ENCODE measurements around the gene CAPN9.
"Not testable (repeated sequence)": the region's sequence is repeated elsewhere in the genome, so short reads cannot be mapped to it uniquely, and the experiment has no call there.

CAPN9 gene

GRCh38 chr1:230749150-230749549, 2.0 kb downstream of the CAPN9 start:
- DNase-seq (ENCODE audit: low spot score) = no peak

GRCh38 chr1:230749635-230750034, 2.4 kb downstream of the CAPN9 start:
- DNase-seq (ENCODE audit: low spot score) = no peak

DNA sequence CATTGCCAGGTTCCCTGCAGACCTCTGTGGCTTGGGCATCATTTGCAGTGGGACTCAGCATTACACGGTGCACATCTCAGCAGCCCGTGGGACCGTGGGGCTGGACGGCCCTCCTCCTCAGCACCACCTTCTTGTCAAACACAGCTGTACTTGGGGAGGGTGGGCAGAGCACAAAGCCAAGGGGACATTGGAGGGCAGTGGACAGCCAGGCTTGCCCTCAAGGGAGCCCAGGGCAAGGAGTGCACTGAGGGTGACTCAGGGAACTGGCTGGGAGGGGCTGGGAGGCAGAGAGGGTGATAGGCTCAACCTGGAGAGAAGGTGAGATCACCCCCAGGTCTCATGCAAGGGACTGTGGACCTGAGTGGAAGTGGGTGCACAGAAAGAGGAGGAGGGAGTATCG, 3.4 kb downstream of the CAPN9 start:
- no peak for DNase-seq (ENCODE audit: low spot score)

DNA sequence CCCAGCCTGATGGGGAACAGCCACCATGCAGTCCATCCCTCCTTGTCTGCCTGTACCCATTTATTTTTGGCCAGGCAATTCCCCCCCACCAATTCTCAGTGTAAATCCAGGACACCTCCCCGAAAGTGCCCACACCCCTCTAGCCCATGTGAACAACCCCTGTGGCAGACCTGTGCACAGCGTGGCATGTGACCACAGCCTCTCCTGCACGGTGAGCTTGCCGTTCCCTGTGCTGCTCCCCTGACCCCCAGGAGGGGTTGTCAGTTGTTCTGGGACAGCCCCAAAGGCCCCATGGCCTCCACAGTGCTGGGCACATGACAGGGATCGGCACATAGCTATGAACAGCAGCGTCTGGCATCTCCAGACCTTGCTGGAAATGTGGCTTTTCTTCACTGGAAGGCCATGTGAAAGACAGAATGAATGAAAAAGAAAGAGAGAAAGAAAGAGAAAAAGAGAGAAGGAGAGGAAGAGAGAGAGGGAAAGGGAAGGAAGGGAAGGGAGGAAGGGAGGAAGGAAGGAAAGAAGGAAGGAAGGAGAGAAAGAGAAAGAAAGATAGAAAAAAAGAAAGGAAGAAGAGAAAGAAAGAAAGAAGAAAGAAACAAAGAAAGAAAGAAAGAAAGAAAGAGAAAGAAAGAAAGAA, 3.9 kb downstream of the CAPN9 start:
- no peak for DNase-seq (ENCODE audit: low spot score)

- no peak for DNase-seq (ENCODE audit: low spot score)
Observed at GRCh38 chr1:230752407-230752806, 5.2 kb downstream of the CAPN9 start.

GRCh38 chr1:230753191-230753585, 6.0 kb downstream of the CAPN9 start:
- no peak for DNase-seq (ENCODE audit: low spot score)

DNA sequence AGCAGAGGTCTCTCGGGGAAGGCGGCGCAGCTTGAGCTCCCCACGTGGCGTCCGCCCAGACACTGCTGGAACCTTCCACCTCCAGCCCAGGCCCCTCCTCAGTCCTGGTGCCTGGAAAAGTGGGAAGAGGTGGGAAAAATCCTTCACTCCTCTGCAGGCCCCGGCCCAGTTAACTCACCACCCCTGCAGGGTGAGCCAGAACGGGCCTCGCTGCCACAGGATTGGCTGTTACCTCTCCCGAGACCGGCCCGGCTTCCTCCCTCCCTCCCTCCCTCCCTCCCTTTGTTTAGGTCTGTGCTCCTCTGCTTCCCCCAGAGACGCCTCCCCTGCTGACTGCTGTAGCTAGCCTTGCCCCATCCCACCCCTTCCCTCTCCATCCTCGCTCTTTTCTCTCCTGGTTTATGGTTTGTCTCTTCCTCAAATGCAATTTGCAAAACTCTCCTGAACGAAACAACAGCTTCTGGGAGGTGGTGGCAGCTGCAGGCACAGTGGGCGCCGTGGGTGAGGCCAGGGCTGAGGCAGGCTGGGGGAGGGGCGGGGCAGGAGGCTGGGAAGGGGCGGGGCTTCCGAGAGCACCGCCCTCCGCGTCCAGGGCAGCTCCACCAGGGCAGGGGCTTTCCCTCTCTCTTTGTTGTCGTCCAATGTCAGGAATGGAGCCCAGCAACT, 6.5 kb downstream of the CAPN9 start:
- DNase-seq (ENCODE audit: low spot score) = peak; percentile 48

GRCh38 chr1:230754796-230755195, 7.6 kb downstream of the CAPN9 start:
- no peak for DNase-seq (ENCODE audit: low spot score)

DNA sequence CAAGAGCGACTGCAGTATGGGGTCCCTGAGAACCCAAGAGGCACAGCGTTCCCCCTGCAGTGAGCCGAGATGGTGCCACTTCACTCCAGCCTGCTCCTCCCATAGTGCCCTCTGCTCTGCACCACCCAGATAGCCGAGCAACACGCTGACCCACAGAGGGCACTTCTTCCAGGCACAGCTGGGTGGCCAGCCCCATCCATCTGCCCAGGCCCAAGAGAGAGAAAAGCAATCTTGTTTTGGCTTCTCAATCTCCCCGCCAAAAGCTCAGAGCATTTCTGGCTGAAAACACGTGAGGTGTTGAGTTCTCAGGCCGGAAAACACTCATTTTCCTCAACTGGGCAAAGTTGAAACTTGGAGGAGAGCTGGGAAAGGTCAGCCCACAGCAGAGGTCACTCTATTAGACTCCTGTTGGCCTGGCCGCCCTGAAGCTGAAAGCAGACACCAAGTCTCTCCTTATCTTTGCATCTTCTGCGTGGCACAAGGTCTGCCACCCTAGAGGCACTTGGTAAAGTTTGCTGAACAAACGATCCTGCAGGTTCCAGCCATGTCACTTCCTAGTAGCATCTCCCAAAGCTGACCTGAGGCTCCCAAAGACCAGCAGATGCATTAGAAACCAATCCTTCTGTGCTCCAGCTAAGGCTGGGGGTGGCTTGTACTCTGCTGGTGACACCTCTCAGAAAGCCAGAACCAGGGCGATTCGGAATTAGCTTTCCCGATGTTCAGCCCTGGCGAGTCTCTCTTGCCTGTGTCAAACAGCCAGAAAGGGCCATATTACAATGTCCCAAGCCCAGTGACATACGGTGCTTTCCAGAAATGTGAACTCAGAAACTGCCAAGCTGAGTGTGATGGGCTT, 10.9 kb downstream of the CAPN9 start:
- no peak for DNase-seq (ENCODE audit: low spot score)

DNA sequence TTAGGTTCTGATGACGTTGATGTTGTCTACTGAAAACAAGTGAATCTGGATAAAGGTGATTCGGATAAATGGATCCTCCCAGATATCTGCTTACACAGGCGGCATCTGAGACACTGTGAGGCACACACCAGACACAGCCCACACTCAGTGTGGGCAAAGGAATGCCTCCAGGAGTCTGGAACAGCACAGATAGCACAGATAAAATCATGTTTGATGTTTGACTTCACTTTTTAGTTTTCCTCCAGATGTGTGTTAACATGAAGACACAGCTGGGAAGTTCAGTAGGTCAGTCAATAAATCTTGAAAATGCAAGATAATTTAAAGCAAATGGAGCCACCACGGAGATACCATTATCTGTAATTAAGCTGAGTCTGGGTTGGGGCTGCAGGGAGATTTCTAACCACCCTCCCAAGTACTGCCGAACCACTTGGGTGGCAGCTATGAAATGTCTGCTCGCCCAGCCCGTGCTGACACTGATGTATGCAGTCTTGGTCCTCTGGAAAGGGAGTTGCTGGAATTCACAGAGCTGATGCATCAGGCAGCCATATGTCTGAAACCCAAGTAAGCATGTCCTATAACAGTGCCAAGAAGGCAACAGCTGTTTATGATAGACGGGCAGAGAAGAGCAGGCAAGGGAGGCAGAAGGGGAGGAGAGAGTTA, 11.7 kb downstream of the CAPN9 start:
- no peak for DNase-seq (ENCODE audit: low spot score)

- no peak for DNase-seq (ENCODE audit: low spot score)
Observed at GRCh38 chr1:230759369-230760065, 12.3 kb downstream of the CAPN9 start.

DNA sequence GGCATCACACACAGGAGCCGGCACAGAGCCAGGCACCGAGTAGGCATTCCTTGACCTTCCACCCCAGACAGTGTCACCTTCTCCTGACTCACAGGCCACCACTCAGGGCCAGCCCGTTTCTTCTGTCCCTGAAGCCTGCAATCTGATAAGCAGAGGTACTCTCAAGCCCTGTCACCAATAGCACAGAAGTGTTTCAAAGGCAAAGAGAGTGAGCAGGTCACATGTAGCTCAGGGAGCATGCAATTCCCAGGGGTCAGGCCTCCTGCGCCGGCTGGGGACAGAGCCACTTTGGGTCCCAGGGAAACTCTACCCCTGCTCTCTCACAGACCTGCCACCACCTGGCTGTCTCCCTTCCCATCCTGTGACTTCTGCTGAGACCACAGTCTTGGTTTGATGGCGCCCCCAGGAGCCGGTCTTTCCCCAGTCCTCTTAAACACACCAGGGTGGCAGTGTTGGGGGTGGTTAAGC, 13.2 kb downstream of the CAPN9 start:
- DNase-seq (ENCODE audit: low spot score) = no peak

- no peak for DNase-seq (ENCODE audit: low spot score)
Observed at GRCh38 chr1:230761443-230762167, 14.4 kb downstream of the CAPN9 start.

DNA sequence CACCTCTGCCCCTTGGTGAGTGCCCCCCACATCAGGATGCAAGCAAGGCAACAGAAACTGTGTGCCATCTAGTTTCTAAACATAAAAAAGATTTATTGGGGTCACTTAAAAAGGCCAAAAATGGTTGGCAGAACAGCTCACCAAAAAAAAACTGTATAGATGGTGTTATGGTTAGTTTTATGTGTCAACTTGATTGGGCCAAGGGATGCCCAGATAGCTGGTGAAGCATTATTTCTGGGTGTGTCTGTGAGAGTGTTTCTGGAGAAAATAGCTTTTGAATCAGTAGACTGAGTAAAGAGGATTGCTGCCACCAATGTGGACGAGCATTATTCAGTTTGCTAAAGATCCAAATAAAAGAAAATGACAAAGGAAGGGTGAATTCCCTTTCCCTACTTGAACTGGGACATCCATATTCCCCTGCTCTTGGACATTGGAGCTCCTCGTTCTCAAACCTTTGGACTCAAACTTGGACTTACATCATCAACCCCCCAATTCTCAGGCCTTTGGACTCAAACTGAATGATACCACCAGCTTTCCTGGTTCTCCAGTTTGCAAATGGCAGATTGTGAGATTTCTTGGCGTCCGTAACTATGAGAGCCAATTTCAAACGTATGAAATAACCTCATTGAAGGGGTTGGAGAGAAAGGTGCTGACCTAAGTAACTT, 16.9 kb downstream of the CAPN9 start:
- no peak for DNase-seq (ENCODE audit: low spot score)

GRCh38 chr1:230766318-230766717, 19.1 kb downstream of the CAPN9 start:
- DNase-seq (ENCODE audit: low spot score) = no peak

DNA sequence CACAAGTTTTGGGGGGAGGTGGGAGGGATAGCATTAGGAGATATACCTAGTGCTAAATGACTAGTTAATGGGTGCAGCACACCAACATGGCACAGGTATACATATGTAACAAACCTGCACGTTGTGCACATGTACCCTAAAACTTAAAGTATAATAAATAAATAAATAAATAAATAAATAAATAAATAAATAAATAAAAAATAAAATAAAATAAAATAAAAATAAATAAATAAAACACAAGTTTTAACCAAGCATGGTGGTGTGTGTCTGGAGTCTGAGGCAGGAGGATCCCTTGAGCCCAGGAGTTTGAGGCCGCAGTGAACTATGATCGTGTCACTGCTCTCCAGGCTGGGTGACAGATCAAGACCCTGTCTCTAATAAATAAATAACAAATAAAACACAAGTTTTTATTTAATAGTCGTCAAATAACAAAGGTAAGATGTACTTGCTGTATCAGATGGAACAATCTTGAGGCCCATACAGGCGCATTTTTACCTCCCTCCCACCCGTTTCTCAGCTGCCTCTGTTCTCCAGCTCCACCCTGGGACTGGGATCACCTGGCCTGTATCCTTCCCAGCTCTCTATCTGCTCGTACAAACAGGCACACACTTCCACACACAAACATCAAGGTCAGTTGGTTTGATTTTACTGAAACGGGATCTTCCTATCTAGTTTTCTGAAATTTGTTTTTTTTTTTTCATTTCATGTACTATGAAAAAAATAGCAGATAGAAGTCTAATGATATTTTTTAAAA, 20.8 kb downstream of the CAPN9 start:
- DNase-seq (ENCODE audit: low spot score) = not testable (repeated sequence)

- DNase-seq (ENCODE audit: low spot score) = no peak
Observed at GRCh38 chr1:230768903-230769570, 21.8 kb downstream of the CAPN9 start.

DNA sequence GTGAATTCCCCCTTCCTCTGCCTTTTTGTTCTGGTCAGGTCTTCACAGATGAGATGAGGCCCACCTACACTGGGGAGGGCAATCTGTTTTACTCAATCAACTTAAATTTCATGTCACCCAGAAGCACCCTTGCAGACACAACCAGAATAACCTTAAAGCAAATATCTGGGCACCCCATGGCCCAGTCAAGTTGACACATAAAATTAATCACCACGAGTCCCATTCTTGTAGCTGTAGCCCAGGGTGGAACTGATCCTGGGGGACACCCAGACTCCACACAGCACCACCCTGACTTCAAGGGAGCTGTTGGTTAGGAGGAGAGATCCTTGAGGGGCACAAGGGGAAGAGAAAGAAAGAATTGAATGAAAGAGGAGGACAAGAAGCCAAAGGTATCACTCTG, 23.1 kb downstream of the CAPN9 start:
- no peak for DNase-seq (ENCODE audit: low spot score)

- no peak for DNase-seq (ENCODE audit: low spot score)
Observed at GRCh38 chr1:230771773-230772354, 24.7 kb downstream of the CAPN9 start.
